HFFc6 (cell line): Measurements from ENCODE around the gene PTPRE. TPM values are rescaled to one million over a fixed set of nuclear protein-coding genes. Genes with fewer than 3 reads are reported as not detected.

Experiments used
- DNase-seq: peaks from one replicate; pipeline ENCODE4 v3.0.0-alpha.2; 2018
- H3K27ac Mint-ChIP-seq: 2 replicates; pipeline ENCODE4 v1.8.0; 2020; ENCODE audit warnings: mild to moderate bottlenecking, mixed read lengths
- H3K27me3 Mint-ChIP-seq: 2 replicates; pipeline ENCODE4 v1.8.0; 2021; ENCODE audit warnings: mild to moderate bottlenecking, moderate library complexity, mixed read lengths; ENCODE audit not compliant: insufficient read depth
- H3K36me3 Mint-ChIP-seq: 2 replicates; pipeline ENCODE4 v1.8.0; 2021; ENCODE audit warnings: low read depth, mixed read lengths
- H3K4me1 Mint-ChIP-seq: 2 replicates; pipeline ENCODE4 v1.8.0; 2020; ENCODE audit warnings: low read depth, mixed read lengths
- H3K4me3 Mint-ChIP-seq: 2 replicates; pipeline ENCODE4 v1.8.0; 2020; ENCODE audit warnings: mild to moderate bottlenecking, moderate library complexity, mixed read lengths
- H3K9me3 Mint-ChIP-seq: 2 replicates; pipeline ENCODE4 v1.8.0; 2020; ENCODE audit warnings: mild to moderate bottlenecking, mixed read lengths
- CTCF ChIP-seq: fragments of 200-600 bp; sonication (generic); IDR thresholded peaks from 2 replicates; pipeline ENCODE4 v1.5.0; 2021; ENCODE audit warnings: antibody characterized with exemption, mild to moderate bottlenecking
- total RNA-seq, 6 experiments: library from RNA; stranded (reverse); fragmentation: NEBNext Ultra II Directional; extraction: Animal tissue kit (Norgen Biotek cat#: 25700); gene quantifications; 2 replicates in 1 of 6; 3 replicates in 5 of 6; pipeline ENCODE4 v1.2.3, GENCODE V29; 2021

PTPRE gene
- total RNA-seq, 6 experiments from 2014 or later, result 0.14 to 0.37 (median 0.15) TPM; not detected in 3

DNA sequence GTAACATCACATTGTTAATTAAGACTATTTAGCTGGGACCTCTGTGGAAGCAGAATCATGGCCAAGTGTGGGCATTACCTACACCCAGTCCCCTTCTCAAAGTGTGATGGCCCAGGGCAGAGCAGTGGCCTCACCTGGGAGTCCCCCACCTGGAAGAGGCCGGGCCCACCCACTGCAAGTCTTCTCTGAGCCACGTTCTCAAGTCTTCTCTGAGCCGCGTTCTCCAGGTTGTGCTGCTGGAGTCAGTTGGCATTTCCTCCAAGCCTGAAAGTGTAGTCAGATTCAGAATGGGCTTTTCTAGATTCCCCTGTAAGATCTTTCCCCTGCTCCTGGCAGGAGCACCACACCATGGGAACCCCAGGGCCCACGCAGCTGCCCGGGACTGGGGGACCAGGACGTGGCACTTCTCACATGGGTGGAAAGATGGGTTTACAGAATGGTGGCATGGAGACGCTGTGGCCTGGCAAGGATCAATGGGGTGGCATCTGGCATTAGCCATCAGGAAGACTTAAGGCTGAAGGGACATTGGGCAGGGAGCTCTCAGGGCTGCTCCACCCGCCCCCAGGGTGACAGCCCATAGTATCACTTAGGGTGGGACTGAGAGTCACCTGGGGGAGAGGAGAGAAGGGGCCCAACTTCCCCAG lies 151.3 kb downstream of the PTPRE start:
- peaks cover 5% of the 10 kb centered on the region; the same call in 1 of the 2 replicates for H3K9me3 Mint-ChIP-seq
- no peak overlapping the region for H3K4me3 Mint-ChIP-seq
- H3K36me3 Mint-ChIP-seq, result no peaks in the 10 kb centered on the region
- DNase-seq, result no peak
- no peak overlapping the region for H3K27ac Mint-ChIP-seq
- no peaks in the 10 kb centered on the region; the same call in 1 of the 2 replicates for H3K4me1 Mint-ChIP-seq
- peaks cover 8% of the 10 kb centered on the region for H3K27me3 Mint-ChIP-seq
- no peak for TF ChIP-seq CTCF

GRCh38 chr10:128058750-128059134 lies 151.8 kb downstream of the PTPRE start:
- Mint-ChIP-seq H3K4me1 (no peaks in the 10 kb centered on the region; the same call in 1 of the 2 replicates), H3K27ac (no peak overlapping the region), H3K9me3 (peaks cover 5% of the 10 kb centered on the region; the same call in 1 of the 2 replicates), H3K4me3 (no peak overlapping the region), H3K36me3 (no peaks in the 10 kb centered on the region), H3K27me3 (peaks cover 8% of the 10 kb centered on the region)
- DNase-seq, result no peak
- no peak for TF ChIP-seq CTCF

GRCh38 chr10:128059266-128059981 lies 152.5 kb downstream of the PTPRE start:
- Mint-ChIP-seq H3K9me3 (peaks cover 5% of the 10 kb centered on the region; the same call in 1 of the 2 replicates), H3K27me3 (peaks cover 8% of the 10 kb centered on the region; the same call in 1 of the 2 replicates), H3K4me1 (peaks cover 3% of the 10 kb centered on the region), H3K27ac (no peak overlapping the region), H3K36me3 (no peaks in the 10 kb centered on the region), H3K4me3 (no peak overlapping the region)
- no peak for TF ChIP-seq CTCF
- no peak for DNase-seq

- DNase-seq, result no peak
- Mint-ChIP-seq H3K4me1 (peaks cover 8% of the 10 kb centered on the region), H3K4me3 (no peak overlapping the region), H3K27me3 (peaks cover 6% of the 10 kb centered on the region; the same call in 1 of the 2 replicates), H3K9me3 (peaks cover 5% of the 10 kb centered on the region; the same call in 1 of the 2 replicates), H3K27ac (no peak overlapping the region), H3K36me3 (no peaks in the 10 kb centered on the region)
- no peak for TF ChIP-seq CTCF
Observed at GRCh38 chr10:128059982-128060293, 153.0 kb downstream of the PTPRE start.

DNA sequence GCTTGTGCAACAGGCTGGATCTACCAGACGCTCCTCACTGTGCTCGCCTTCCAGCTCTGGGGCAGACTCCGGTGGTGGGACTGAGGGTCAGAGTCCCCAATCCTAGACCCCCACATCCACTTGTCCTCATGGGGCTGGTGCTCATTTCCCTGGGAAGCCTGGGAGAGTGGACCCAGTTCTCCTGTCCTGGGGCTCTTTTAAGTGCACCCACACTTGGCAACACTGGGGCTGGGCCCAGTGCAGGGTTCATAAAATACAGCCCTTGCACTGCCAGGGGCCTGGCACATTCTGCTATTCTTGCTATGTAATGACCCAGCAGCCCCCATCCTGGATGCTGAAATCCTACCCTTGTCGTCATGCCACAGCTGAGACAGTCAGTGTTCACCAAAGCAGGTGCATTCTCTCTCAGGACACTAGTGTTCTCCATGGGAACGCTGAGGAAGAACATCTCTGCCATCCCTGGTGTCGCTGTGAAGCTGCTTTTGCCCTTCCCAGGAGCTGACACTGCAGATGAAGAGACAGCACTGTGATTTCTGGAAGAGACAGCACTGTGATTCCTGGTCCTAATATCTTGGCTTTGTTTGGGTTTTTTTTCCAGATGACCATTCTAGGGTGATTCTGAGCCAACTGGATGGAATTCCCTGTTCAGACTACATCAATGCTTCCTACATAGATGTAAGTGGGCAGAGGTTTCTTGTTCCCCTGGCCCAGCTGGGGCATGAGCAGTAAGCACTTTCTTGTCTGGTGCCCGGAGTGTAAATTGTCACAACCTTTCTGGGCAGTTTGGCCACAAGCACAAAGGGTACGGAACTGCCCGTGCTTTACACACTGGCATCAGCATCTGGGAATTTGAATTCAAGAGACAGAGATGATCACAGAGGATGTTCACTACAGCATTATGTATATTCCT lies 153.7 kb downstream of the PTPRE start:
- Mint-ChIP-seq H3K9me3 (peaks cover 5% of the 10 kb centered on the region; the same call in 1 of the 2 replicates), H3K4me1 (peaks cover 12% of the 10 kb centered on the region), H3K36me3 (no peaks in the 10 kb centered on the region), H3K4me3 (no peak overlapping the region), H3K27me3 (peaks cover under 1% of the 10 kb centered on the region; the same call in 1 of the 2 replicates), H3K27ac (no peak overlapping the region)
- no peak for TF ChIP-seq CTCF
- no peak for DNase-seq
